ENCODE measurements around the gene SPOP.

The SPOP gene

DNA sequence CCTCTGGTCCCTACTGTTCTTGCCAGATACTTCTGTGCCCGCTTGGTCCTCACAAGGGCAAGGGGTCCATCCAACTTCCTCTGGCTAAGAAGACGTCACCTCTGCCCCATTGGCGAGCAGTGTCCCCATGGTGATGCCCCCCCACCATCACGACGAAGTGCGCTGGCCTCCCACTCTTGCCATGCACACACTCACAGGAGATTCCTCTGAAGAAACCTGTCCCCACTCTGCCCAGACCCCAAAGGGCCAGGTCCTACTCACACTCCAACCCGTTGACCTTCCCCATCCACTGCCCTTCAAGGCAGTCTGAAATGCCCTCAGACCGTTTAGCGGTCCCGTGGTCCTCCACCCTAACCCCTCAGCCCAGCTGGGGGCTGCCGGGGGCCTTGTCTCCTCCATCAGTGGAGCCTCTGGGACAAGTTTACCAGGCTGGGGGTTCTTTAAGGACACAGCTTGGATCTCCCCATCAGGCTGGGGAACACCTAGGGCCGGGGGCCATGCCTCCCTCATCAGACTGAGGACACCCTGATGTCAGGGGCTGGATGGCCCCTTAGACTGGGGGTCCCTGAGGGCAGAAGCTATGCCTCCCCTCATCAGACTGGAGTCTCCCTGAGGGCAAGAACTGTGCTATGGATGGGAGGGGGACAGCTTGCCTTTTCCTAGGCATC, 95.7 kb downstream of the SPOP start:
- DNase-seq: no peak

DNA sequence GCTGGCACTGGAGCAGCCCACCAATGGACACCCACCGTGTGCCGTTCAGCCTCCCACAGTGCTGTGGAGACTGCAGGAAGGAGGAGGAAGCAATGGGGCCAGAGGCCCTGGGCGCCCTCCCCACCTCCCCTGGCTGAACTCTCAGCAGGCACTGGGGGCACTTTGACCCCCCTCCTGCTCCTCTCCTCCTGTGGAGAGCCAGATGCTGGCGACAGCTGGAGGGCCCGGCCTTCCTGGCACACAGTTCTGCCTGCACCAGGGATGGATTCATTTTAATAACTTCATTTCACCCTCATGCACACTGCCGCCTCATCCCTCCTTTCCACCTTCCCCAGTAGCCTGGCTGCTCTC, 96.3 kb downstream of the SPOP start:
- no peak for DNase-seq

DNA sequence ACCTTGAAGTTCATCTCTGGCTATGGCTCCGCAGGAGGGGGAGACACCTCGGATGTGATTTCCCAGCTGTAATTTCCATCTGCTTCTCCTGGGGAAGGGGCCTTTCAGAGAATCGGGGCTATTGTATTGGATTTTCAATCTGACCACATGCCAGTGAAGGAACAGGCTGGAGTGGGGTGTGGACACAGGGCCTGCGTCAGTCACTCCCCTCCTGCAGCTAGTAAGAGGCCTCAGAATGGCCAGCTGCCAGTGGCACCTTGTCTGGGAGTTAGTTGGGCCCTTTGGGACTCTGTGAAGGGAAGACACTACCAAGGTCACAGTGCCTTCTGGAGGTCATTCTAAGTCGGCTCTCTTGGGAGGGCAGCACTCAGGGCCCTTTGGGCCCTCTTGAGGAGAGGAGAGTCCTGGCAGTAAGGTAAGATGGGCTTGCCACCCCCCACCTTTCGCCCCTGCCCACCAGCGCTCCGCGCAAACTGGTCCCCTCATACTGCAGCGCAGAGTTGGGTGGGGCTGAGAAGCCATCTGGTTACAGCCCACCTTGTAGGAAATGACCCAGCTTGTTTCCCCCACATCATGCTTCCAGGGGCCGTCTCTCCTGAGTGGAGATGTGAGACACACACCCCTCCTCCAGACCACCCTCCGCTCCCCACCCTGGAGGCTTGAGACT, 96.8 kb downstream of the SPOP start:
- no peak for DNase-seq

DNA sequence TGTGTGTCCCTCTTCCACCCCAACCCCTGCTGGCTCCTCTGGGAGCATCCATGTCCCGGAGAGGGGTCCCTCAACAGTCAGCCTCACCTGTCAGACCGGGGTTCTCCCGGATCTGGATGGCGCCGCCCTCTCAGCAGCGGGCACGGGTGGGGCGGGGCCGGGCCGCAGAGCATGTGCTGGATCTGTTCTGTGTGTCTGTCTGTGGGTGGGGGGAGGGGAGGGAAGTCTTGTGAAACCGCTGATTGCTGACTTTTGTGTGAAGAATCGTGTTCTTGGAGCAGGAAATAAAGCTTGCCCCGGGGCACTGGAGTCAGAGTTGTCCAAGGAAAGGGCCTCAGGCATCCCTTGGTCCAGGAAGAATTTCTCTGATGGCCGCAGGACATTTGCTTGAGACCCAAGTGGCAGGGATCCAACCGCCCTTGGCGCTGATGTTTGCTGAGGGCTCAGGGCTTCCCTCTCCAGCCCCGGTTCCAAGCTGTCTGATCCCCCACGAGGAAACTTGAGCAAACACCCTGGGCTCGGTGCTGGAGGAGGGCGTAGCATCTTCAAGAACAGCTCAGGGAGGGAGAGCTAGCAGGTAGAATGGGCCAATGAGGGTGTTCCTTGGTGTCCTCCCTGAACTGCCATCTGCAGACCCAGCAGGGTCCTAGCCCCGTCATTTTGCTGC, 97.7 kb downstream of the SPOP start:
- DNase-seq: no peak

DNA sequence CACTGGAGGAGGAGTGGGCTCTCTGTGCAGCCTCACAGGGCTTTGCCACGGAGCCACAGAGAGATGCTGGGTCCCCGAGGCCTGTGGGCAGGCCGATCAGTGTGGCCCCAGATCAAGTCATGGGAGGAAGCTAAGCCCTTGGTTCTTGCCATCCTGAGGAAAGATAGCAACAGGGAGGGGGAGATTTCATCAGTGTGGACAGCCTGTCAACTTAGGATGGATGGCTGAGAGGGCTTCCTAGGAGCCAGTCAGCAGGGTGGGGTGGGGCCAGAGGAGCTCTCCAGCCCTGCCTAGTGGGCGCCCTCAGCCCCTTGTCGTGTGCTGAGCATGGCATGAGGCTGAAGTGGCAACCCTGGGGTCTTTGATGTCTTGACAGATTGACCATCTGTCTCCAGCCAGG, 98.4 kb downstream of the SPOP start:
- DNase-seq: no peak

DNA sequence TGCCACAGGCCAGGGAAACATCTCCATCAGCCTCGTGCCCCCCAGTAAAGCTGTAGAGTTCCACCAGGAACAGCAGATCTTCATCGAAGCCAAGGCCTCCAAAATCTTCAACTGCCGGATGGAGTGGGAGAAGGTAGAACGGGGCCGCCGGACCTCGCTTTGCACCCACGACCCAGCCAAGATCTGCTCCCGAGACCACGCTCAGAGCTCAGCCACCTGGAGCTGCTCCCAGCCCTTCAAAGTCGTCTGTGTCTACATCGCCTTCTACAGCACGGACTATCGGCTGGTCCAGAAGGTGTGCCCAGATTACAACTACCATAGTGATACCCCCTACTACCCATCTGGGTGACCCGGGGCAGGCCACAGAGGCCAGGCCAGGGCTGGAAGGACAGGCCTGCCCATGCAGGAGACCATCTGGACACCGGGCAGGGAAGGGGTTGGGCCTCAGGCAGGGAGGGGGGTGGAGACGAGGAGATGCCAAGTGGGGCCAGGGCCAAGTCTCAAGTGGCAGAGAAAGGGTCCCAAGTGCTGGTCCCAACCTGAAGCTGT, 98.9 kb downstream of the SPOP start:
- DNase-seq: no peak

DNA sequence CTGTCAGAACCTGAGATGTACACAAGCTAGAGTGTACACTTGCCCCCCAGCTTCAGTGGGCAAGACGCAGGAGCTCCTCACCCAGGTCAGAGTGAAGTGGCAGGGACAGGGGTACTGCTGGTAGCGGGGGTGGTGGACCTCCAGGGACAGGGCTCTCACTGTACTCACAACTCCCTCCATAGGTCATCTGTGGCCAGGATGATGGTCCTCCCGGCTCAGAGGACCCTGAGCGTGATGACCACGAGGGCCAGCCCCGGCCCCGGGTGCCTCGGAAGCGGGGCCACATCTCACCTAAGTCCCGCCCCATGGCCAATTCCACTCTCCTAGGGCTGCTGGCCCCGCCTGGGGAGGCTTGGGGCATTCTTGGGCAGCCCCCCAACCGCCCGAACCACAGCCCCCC, 99.5 kb downstream of the SPOP start:
- DNase-seq: no peak

DNA sequence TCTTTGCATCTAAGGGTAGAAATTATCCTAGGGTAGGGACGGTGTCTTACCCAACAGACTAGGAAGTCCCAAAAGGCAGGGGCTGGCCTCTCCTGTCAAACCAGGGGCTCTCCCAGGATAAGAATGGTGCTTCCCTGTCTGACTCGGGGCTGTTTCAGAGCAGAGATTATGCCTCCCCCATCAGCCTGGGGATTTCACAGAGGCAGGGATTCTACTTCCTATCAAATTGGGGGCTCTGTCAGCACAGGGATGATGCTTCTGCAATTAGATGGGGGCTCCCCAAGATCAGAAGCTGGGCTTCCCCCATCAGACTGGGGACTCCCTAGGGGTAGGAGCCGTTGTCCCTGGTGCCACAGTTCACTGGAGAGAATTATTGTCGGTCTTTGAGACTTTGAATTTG, 99.9 kb downstream of the SPOP start:
- DNase-seq: no peak

DNA sequence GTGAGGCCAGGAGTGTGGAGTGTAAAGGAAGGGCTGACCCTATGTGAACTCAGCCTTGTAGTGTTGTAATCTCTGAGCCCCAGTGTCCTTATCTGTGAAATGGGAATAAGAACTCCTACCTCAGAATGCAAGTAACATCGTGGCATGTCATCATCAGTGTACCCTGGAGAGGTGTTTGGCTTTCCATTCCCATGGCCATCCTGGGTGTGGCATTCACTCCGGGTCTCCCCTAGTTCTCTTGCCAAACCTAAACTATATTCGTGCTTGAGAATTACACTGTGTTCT, 100.3 kb downstream of the SPOP start:
- DNase-seq: no peak

DNA sequence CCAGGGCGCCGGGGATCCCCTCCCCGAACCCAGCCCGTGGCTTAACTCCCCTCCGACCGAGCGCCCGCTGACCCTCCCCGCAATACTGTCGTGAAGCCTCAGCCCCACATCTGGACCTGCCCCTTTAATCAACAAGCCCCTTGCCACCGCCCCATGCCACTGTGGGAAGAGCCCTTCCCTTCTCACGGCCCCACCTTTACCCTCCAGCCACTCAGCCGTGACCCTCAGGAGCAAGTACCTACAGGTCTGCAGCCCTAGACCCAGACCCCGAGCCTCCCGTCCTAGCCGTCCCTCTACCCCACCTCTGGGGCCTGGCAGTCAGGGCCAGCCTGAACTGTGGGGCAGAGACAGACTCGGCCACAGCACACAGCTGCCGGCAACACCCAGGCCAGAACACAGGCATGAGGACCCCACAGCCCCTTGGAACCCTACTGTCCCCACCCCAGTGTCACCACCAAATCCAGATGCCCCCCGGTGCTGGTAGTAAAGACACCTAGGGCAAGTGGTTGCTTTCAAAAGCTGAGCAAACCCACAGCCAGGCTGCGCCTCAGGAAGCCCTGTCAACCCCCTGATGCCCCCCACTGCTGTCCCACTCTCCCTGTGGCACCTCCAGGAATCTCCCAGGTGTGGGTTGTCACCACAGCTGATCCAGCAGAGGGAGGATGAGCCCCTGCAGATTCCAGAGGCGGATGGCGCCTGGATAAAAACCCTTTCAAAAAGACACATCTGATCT, 100.8 kb downstream of the SPOP start:
- no peak for DNase-seq

DNA sequence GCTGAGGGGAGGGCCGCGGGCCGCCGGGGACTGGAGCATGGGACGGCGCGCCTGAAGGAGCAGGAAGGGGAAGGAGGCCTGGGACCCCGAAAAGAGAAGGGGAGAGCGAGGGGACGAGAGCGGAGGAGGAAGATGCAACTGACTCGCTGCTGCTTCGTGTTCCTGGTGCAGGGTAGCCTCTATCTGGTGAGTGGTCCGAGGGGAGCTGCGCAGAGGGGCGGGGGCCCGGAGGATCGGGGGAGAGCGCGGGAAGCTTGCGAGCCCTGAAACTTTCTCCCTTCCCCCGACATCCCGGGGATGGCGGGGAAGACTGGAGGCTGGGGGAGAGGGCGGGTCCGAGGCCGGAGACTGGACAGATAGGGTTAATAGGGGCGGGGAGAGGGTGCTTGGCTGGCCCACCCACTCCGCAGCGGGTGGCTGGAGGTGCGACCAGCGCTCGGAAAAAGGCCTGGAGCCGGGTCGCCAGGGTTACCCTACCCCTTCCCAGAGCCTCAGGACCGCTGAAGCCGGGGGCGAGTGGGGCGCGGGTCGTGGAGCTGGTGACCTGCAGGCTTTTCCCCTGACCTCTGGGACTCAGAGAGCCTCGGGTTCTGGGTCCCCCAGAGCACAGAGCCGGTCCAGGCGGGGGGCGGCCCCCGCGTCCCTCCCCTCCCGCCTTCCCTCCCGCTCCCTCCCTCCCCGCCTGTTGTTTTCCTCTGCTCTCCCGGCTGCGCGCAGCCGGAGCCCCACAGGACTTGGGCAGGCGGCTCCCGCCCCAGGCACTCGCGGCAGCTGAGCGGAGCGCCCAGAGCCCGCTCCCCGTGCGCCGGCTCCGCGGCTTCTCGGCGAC, 101.6 kb downstream of the SPOP start:
- no peak for DNase-seq

DNA sequence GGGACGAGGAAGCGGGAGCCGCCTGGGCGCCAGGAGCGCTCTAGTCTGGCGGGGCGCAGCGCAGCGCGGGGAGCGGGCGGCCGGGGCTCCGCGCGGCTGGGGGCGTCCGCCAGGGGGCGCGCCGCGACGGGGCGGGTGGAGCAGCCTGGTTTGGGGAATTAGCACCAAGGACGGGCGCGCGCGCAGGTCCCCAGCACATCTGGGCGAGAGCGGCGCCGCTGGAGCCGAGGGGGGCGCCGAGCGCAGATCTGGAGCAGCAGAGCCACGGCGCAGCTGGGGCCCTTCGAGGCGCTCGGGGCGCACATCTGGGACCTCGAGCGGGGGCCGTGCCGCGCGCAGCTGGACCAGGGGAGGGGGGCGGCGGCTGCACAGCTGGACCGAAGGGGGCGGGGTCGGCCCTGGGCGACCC, 102.2 kb downstream of the SPOP start, which contains the start of gene NXPH3:
NXPH3 (plus strand) TSS at position 193 of the 409 bp plus-strand sequence. CDS start 349 bp downstream, outside the sequence.
- peak in 3 of 4 experiments; percentile 30 to 55 (median 42) for DNase-seq

DNA sequence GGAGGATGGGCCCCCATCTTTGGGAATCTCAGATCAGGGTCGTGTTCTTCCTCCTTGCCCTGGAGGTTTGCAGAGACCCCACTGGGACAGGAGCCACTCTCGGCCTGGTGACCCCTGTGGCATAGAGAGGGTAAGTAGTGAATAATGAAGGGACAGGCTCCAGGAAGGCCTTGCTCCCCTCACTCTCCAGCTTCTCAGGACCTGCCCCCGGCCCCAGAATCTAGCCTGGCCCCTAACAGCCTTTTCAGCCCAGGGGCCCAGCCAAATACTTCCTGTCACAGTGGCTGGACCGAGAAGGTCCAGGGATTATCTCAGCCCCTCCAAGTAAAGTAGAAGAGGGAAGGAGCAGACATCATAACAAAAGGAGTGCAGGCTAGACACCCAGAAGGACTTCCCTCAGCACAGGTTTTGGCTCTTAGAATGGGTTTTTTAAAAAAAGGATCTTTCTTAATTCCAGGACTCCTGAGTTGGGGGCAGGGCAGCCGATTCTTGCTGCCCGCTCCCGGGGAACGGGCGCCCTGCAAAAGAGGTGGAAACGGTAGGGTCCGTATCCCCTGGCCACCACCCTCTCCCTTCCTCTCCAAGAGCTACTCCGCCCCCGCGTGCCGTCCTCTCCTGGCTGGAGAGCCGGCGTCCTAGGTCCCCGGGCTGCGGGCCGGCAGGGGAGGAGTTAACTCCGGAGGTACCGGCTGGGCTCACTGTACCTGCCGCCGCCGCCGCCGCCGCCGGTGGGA, 102.8 kb downstream of the SPOP start:
- DNase-seq: no peak

DNA sequence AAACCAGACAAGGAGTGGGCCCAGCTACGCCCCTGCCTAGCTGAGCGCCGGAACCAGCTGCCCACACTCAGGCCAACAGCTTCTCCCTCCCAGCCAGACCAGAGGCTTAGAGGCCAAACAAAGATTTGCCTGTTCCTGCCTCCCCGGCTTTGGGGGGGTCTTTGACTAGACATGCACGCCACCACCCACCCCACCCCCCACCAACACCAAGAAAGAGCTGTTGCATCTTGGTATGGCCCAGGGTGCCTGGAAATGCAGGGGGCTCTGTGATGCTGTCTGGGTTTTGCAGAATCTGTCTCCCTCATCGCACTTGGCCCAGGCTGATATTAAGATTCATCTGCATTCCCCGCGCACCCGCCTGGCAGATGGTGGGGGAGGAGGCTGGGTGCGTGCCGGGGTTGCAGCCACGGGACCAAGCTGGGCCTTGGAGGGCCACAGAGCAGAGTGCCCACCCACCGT, 103.5 kb downstream of the SPOP start:
- DNase-seq: no peak

DNA sequence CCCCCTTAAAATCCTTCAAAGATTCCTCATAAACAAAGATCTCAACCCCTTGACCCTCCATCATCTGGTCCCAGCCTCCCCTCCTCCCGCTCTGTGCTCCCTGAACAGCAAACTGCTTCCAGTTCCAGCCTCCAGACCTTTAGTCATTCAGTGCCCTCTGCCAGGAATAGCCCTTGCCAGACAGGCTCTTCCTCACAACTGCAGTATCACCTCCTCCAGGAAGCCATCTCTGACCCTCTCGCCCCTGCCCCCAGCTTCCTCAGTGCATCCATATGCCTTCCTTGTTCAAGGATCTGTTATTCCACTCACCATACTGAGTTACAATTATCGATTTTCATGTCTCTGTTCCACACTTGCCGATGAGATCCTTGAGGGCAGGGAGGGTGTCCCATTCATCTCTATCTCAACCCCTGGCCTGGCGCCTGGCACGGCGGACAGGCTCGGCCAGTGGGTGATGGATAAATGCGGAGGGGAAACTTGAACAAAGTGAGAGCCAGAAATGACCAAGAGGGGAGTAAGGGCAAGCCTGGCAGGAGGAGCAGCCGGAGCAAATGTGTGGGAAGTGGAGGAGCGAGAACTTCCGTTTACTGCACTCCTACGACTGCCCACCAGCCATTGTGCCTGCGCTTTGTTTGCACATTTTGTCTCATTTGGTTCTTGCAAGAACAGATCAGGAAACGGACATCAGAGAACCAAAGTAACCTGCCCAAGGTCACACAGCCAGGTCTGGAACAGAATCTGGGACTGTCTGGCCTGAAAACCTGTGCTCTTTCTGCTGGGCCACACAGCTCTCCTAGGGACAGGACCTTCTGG, 104.2 kb downstream of the SPOP start:
- DNase-seq: no peak

DNA sequence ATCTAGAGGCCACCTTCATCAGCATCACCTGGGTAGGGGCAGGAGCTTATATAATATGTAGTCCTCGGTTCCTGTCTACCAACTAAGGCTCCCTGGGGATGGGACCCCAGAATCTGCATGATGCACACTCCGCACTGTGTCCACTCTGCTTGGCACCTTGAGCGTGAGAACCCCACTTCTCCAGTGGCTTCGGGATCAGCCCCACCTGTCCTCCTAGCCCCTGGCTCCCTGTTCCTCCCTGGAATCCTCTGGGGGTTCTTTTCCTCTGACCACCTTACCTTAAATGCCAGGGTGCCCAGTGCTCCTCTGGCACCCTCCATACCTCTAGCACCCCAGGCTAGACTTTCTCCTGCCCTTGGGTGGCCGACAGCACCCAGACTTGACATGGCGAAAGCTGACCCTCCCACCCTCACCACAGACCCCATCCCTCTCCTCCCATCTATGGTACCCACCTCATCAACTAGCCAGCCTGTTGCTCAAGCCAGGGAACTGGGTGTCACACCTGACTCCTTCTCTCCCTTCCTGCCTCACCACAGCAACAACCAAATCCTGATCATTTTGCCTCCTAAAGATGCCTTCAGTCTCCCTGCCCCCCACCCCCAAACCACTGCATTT, 105.0 kb downstream of the SPOP start:
- DNase-seq: no peak

DNA sequence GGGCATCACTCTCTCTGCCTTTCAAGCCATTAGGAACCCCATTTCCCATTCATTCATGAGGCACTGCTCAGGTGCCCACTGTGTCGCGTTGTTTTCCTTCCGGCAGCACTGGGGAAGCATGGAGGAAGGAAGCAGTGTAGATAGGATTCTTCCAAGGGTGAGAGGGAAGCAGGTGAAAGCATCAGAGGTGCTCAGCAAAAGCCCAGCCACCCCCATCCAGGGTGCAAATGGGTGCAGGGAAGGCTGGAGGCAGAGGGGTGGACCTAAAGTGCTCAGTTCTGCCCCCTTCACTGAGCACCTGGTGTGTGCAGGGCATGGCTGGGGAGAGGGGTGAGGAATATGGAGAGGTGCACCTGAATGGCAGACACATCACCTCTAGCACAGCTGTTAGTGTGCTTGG, 105.7 kb downstream of the SPOP start:
- DNase-seq: no peak

DNA sequence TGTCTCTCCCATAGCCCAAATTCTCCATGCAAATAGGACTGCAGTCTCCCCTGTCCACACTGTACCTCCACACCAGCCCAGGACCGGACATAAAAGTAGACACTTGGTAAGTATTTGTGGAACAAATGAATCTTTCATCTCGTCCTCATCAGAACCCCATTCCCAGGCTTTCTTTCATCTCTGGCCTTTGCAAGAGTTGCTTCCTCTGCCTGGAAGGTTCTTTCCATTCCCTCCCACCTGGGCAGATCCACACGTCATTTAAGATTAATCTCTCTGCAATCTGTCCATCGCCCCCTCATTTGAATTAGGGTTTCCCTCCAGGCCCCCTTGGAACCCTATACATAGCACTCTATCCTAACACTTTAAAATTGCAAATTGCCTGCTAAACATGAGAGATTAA, 106.1 kb downstream of the SPOP start:
- DNase-seq: no peak

DNA sequence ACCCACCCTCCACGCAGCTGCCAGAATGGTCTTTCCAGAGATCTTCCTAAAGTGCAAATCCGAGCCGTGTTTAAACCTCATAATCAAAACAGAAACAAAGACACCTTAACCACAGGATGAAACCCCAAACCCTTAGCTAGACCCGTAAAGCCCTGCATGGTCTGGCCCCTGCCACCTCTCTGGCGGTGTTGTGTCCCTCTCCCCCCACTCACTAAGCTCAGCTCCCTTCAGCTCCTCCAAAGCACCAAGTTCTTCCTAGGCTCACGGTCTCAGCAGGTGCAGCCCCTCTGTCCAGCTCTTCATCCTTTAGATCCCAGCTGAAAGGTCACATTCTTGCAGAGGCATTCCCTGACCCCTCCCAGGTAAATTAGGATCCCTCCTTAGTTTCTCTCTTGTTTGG, 106.6 kb downstream of the SPOP start:
- DNase-seq: no peak

DNA sequence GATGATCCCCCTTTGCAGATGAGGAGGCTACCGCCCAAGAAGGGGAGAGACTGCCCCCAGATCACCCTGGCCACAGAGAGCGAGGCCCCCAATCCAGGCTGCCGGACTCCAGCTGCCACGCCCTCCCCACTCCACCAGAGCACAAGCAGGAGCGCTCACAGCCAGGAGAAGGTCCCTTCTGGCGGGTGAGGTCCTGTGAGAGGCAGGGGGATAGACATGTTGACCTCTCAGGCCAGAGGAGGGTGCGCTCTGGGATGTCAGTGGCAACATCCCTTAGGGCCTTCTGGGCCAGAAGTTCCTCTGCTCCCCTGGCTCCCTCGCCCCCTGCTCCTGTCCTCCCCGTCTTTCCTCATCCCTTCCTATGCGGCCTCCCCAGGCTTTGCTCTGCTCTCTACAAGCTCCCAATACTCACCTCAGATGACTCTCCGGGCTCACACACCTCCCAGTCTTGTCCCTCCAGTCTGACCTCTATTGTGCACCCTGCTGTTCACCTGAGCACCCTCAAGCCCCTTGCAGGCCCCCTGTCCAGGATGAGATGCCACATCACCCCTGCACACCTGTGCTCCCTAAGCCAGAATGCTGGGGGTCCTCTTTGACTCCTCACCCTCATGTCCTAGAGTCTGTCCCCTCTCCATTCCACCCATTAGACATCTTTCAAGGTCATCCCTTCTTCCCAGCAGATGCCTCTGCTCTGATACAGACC, 107.2 kb downstream of the SPOP start:
- no peak for DNase-seq

All from activated naive CD4-positive, alpha-beta T cell (primary cell).